HCT116 (cell line): ENCODE measurements around the gene ZFP57. TPM values are rescaled to one million over a fixed set of nuclear protein-coding genes. Genes with fewer than 3 reads are reported as not detected.

ENCODE experiments used
- ATAC-seq: fragments of 200-7000 bp; cut with Tn5 transposase; 2 replicates; pipeline ENCODE4 v1.9.1; 2020; ENCODE audit warnings: mild to moderate bottlenecking, moderate library complexity
- BruUV-seq: library from RNA; stranded (reverse); fragments of 400-500 nt; replicated peaks from 2 replicates; lab custom pipeline; 2021; lab: Mats Ljungman, UMichigan
- CTCF ChIA-PET: fragments of 300-600 bp; sonication (Branson Sonifier 250); formaldehyde crosslinking; loops from one replicate; lab custom pipeline; 2021; ENCODE audit warnings: antibody characterized with exemption; lab: Charles Lee
- POLR2A ChIA-PET: fragments of 300-600, 350-600 bp; sonication (Branson Sonifier 250); formaldehyde crosslinking; loops from one replicate; lab custom pipeline; 2021; ENCODE audit warnings: antibody characterized with exemption; lab: Charles Lee
- RAD21 ChIA-PET, 2 experiments: fragments of 300-600 bp; sonication (Branson Sonifier 250); formaldehyde crosslinking; loops; one replicate each; lab custom pipeline; 2023; ENCODE audit warnings: low total read pairs in 2 of 2; ENCODE audit not compliant: uncharacterized antibody in 2 of 2, unreplicated experiment in 2 of 2, low non-redundant PET in 1 of 2; lab: Charles Lee
- DNase-seq: peaks from one replicate; pipeline ENCODE4 v3.0.0-alpha.2; 2010; ENCODE audit warnings: low read depth, low spot score
- H2AFZ ChIP-seq: fragments of 200-600 bp; shearing (Covaris generic), sonication (generic); 2 replicates; pipeline ENCODE4 v1.6.1; 2017; ENCODE audit warnings: low read depth, mixed run types, mixed read lengths, antibody characterized with exemption, low read length; ENCODE audit not compliant: poor library complexity, severe bottlenecking
- H3K27ac ChIP-seq: 2 replicates; pipeline ENCODE4 v1.5.1; 2012; ENCODE audit warnings: low read depth, low read length
- H3K27me3 ChIP-seq: fragments of 200-600 bp; sonication (generic); 2 replicates; pipeline ENCODE4 v1.6.1; 2016; ENCODE audit warnings: mixed run types, low read length, mixed read lengths; ENCODE audit not compliant: insufficient read depth
- H3K36me3 ChIP-seq, 2 experiments: fragments of 200-500 bp in 1 of 2; fragments of 200-600 bp in 1 of 2; sonication (Bioruptor generic) in 1 of 2; sonication (generic) in 1 of 2; 2 replicates each; pipeline versions ENCODE4 v1.5.1 to v1.6.1; 2014 to 2016; ENCODE audit warnings: low read length in 2 of 2, inconsistent platforms in 1 of 2, mixed read lengths in 1 of 2, mixed run types in 1 of 2; ENCODE audit not compliant: insufficient read depth in 2 of 2, control insufficient read depth in 1 of 2
- H3K4me1 ChIP-seq, 2 experiments: fragments of 200-600 bp in 1 of 2; sonication (generic) in 1 of 2; 2 replicates each; pipeline versions ENCODE4 v1.5.1 to v1.6.1; 2012 to 2017; ENCODE audit warnings: low read length in 2 of 2, inconsistent platforms in 1 of 2, mild to moderate bottlenecking in 1 of 2, mixed read lengths in 1 of 2, mixed run types in 1 of 2, moderate library complexity in 1 of 2; ENCODE audit not compliant: insufficient read depth in 2 of 2, control insufficient read depth in 1 of 2
- H3K4me2 ChIP-seq: fragments of 200-600 bp; sonication (generic); 2 replicates; pipeline ENCODE4 v1.6.1; 2017; ENCODE audit warnings: mixed run types, low read length, mixed read lengths
- H3K4me3 ChIP-seq, 2 experiments: fragments of 200-600 bp in 1 of 2; sonication (generic) in 1 of 2; replicated peaks in 1 of 2; 2 replicates each; pipeline ENCODE4 v1.5.1; 2011 to 2016; ENCODE audit warnings: low read length in 2 of 2, control low read depth in 1 of 2, low read depth in 1 of 2, mild to moderate bottlenecking in 1 of 2, mixed read lengths in 1 of 2, mixed run types in 1 of 2
- H3K79me2 ChIP-seq: fragments of 200-600 bp; sonication (generic); 2 replicates; pipeline ENCODE4 v1.6.1; 2017; ENCODE audit warnings: mild to moderate bottlenecking, mixed run types, low read length, moderate library complexity, mixed read lengths; ENCODE audit not compliant: insufficient read depth
- H3K9ac ChIP-seq: fragments of 200-600 bp; sonication (generic); 2 replicates; pipeline ENCODE4 v1.6.1; 2016; ENCODE audit warnings: low read length, mixed read lengths
- H3K9me2 ChIP-seq: fragments of 200-600 bp; sonication (generic), shearing (Covaris generic); 2 replicates; pipeline ENCODE4 v1.6.1; 2017; ENCODE audit warnings: mixed run types, mild to moderate bottlenecking, moderate library complexity; ENCODE audit not compliant: insufficient read depth
- H3K9me3 ChIP-seq, 2 experiments: fragments of 200-500 bp in 1 of 2; fragments of 200-600 bp in 1 of 2; sonication (Bioruptor generic) in 1 of 2; sonication (generic) in 1 of 2; 2 replicates each; pipeline ENCODE4 v1.6.1; 2014 to 2017; ENCODE audit warnings: low read length in 2 of 2, mixed read lengths in 2 of 2, inconsistent platforms in 1 of 2, low read depth in 1 of 2, mild to moderate bottlenecking in 1 of 2, mixed run types in 1 of 2, moderate library complexity in 1 of 2; ENCODE audit not compliant: control insufficient read depth in 1 of 2, insufficient read depth in 1 of 2
- H4K20me1 ChIP-seq: fragments of 200-600 bp; sonication (generic), shearing (Covaris generic); 2 replicates; pipeline ENCODE4 v1.6.1; 2017; ENCODE audit warnings: mixed run types, mild to moderate bottlenecking, moderate library complexity; ENCODE audit not compliant: insufficient read depth
- CEBPB ChIP-seq: IDR thresholded peaks from 2 replicates; pipeline ENCODE4 v1.6.1; 2012; ENCODE audit warnings: low read depth
- EGR1 ChIP-seq: IDR thresholded peaks from 2 replicates; pipeline ENCODE4 v1.6.1; 2012; ENCODE audit warnings: low read depth
- ELF1 ChIP-seq: IDR thresholded peaks from 2 replicates; pipeline ENCODE4 v1.6.1; 2012; ENCODE audit warnings: low read depth, borderline replicate concordance
- EZH2 ChIP-seq: fragments of 200-600 bp; sonication (generic); IDR thresholded peaks from 2 replicates; pipeline ENCODE4 v1.6.1; 2017; ENCODE audit warnings: antibody characterized with exemption, mixed run types
- EZH2phosphoT487 ChIP-seq: fragments of 200-600 bp; IDR thresholded peaks from 2 replicates; pipeline ENCODE4 v1.6.1; 2018; ENCODE audit warnings: antibody characterized with exemption, borderline replicate concordance
- JUND ChIP-seq: IDR thresholded peaks from 2 replicates; pipeline ENCODE4 v1.6.1; 2012
- POLR2A ChIP-seq: IDR thresholded peaks from 2 replicates; pipeline ENCODE4 v1.7.0; 2011; ENCODE audit warnings: borderline replicate concordance; ENCODE audit not compliant: insufficient read depth, insufficient read length; ENCODE audit errors: extremely low read depth
- SIN3A ChIP-seq: IDR thresholded peaks from 2 replicates; pipeline ENCODE4 v1.6.1; 2012; ENCODE audit warnings: low read depth
- SP1 ChIP-seq: IDR thresholded peaks from 2 replicates; pipeline ENCODE4 v1.6.1; 2012; ENCODE audit warnings: low read depth
- SRF ChIP-seq: IDR thresholded peaks from 2 replicates; pipeline ENCODE4 v1.6.1; 2012; ENCODE audit warnings: low read depth
- TCF7L2 ChIP-seq: IDR thresholded peaks from 2 replicates; pipeline ENCODE4 v1.7.0; 2011; ENCODE audit warnings: borderline replicate concordance, inconsistent platforms; ENCODE audit not compliant: insufficient read depth, insufficient read length; ENCODE audit errors: extremely low read depth
- ZNF274 ChIP-seq: fragments of 200-500 bp; sonication (Bioruptor generic); IDR thresholded peaks from 2 replicates; pipeline ENCODE4 v1.6.1; 2014; ENCODE audit warnings: mild to moderate bottlenecking, low read depth, low read length, inconsistent platforms
- intact Hi-C: fragments of 100-400 bp; cut with micrococcal nuclease; formaldehyde crosslinking; loops from 2 replicates; pipeline ENCODE4 v1.10.0; 2022
- total RNA-seq: library from RNA; stranded (reverse); gene quantifications from one replicate; pipeline ENCODE4 v1.2.1, GENCODE V29; 2021; ENCODE audit not compliant: unreplicated experiment
- TF ChIP-seq, protein P1 (sequence below), 3 experiments: fragments of 200-600 bp in 1 of 3; sonication (generic) in 1 of 3; IDR thresholded peaks in 2 of 3; conservative IDR thresholded peaks in 1 of 3; 2 replicates each; pipeline ENCODE4 v1.5.1; 2012 to 2017; ENCODE audit warnings: low read depth in 2 of 3, low read length in 2 of 3, antibody characterized with exemption in 1 of 3, borderline replicate concordance in 1 of 3, control low read depth in 1 of 3, mild to moderate bottlenecking in 1 of 3, mixed read lengths in 1 of 3, mixed run types in 1 of 3, moderate library complexity in 1 of 3; ENCODE audit not compliant: insufficient read depth in 1 of 3
- TF ChIP-seq, protein P2 (sequence below): IDR thresholded peaks from 2 replicates; pipeline ENCODE4 v1.6.1; 2012; ENCODE audit warnings: low read depth
- TF ChIP-seq, protein P3 (sequence below): IDR thresholded peaks from 2 replicates; pipeline ENCODE4 v1.6.1; 2011; ENCODE audit warnings: mild to moderate bottlenecking, low read length, moderate library complexity; ENCODE audit not compliant: insufficient replicate concordance; ENCODE audit errors: extremely low read depth

Gene ZFP57
- total RNA-seq, 1 experiment from 2014 or later: not detected

DNA sequence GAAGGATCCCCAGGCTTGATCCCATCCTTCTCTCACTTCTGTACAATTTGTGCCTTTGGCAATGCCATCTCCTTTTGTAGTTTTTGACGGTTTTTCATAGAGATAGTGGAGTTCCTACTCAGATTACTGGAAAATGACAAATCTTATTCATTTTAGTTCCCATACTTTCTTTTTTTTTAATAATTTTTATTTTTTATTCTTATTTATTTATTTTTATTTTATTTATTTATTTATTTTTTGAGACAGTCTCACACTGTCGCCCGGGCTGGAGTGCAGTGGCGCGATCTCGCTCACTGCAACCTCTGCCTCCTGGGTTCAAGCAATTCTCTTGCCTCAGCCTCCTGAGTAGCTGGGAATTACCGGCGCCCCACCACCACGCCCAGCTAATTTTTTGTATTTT, 43.7 kb downstream of the ZFP57 start:
- no peaks in the 10 kb centered on the region for H3K79me2 ChIP-seq
- H3K27me3 ChIP-seq: no peaks in the 10 kb centered on the region
- RAD21 ChIA-PET: no interaction called here
- POLR2A ChIA-PET: no interaction called here
- no peaks in the 10 kb centered on the region for H3K9me3 ChIP-seq
- intact Hi-C loops: no loop called here
- H3K4me3 ChIP-seq: no peak overlapping the region
- H3K9me2 ChIP-seq: no peaks in the 10 kb centered on the region
- H3K9ac ChIP-seq: no peak overlapping the region
- no peak overlapping the region for H3K4me2 ChIP-seq
- no TSS peak for BruUV-seq
- H4K20me1 ChIP-seq: no peaks in the 10 kb centered on the region
- no peak for ATAC-seq
- CTCF ChIA-PET: interaction anchor here (6.0 kb wide), 1 partner anchor 13 kb away, joined by 35 read pairs; no protein-coding TSS in a partner anchor
- TF ChIP-seq ZNF274: no peak
- TF ChIP-seq, protein P1, sequence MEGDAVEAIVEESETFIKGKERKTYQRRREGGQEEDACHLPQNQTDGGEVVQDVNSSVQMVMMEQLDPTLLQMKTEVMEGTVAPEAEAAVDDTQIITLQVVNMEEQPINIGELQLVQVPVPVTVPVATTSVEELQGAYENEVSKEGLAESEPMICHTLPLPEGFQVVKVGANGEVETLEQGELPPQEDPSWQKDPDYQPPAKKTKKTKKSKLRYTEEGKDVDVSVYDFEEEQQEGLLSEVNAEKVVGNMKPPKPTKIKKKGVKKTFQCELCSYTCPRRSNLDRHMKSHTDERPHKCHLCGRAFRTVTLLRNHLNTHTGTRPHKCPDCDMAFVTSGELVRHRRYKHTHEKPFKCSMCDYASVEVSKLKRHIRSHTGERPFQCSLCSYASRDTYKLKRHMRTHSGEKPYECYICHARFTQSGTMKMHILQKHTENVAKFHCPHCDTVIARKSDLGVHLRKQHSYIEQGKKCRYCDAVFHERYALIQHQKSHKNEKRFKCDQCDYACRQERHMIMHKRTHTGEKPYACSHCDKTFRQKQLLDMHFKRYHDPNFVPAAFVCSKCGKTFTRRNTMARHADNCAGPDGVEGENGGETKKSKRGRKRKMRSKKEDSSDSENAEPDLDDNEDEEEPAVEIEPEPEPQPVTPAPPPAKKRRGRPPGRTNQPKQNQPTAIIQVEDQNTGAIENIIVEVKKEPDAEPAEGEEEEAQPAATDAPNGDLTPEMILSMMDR (IDR thresholded peaks at IDR 0.05 in 2 of 3, conservative IDR thresholded peaks at IDR 0.05 in 1 of 3; ENCODE audit: borderline replicate concordance in 1 of 3, insufficient read depth in 1 of 3, low read depth in 2 of 3, low read length in 2 of 3): no peak
- no peak for TF ChIP-seq JUND
- TF ChIP-seq CEBPB: no peak
- TF ChIP-seq SRF: no peak
- no peak for TF ChIP-seq SIN3A
- TF ChIP-seq POLR2A: no peak
- no peak for TF ChIP-seq SP1
- TF ChIP-seq EZH2: no peak
- TF ChIP-seq ELF1: no peak
- TF ChIP-seq, protein P2, sequence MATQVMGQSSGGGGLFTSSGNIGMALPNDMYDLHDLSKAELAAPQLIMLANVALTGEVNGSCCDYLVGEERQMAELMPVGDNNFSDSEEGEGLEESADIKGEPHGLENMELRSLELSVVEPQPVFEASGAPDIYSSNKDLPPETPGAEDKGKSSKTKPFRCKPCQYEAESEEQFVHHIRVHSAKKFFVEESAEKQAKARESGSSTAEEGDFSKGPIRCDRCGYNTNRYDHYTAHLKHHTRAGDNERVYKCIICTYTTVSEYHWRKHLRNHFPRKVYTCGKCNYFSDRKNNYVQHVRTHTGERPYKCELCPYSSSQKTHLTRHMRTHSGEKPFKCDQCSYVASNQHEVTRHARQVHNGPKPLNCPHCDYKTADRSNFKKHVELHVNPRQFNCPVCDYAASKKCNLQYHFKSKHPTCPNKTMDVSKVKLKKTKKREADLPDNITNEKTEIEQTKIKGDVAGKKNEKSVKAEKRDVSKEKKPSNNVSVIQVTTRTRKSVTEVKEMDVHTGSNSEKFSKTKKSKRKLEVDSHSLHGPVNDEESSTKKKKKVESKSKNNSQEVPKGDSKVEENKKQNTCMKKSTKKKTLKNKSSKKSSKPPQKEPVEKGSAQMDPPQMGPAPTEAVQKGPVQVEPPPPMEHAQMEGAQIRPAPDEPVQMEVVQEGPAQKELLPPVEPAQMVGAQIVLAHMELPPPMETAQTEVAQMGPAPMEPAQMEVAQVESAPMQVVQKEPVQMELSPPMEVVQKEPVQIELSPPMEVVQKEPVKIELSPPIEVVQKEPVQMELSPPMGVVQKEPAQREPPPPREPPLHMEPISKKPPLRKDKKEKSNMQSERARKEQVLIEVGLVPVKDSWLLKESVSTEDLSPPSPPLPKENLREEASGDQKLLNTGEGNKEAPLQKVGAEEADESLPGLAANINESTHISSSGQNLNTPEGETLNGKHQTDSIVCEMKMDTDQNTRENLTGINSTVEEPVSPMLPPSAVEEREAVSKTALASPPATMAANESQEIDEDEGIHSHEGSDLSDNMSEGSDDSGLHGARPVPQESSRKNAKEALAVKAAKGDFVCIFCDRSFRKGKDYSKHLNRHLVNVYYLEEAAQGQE: no peak
- TF ChIP-seq, protein P3, sequence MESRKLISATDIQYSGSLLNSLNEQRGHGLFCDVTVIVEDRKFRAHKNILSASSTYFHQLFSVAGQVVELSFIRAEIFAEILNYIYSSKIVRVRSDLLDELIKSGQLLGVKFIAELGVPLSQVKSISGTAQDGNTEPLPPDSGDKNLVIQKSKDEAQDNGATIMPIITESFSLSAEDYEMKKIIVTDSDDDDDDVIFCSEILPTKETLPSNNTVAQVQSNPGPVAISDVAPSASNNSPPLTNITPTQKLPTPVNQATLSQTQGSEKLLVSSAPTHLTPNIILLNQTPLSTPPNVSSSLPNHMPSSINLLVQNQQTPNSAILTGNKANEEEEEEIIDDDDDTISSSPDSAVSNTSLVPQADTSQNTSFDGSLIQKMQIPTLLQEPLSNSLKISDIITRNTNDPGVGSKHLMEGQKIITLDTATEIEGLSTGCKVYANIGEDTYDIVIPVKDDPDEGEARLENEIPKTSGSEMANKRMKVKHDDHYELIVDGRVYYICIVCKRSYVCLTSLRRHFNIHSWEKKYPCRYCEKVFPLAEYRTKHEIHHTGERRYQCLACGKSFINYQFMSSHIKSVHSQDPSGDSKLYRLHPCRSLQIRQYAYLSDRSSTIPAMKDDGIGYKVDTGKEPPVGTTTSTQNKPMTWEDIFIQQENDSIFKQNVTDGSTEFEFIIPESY: no peak
- no peak for TF ChIP-seq TCF7L2
- TF ChIP-seq EZH2phosphoT487: no peak
- TF ChIP-seq EGR1: no peak
- DNase-seq: no peak
- no peak overlapping the region for H3K27ac ChIP-seq
- H3K36me3 ChIP-seq: no peaks in the 10 kb centered on the region
- peaks cover 7 to 18% of the 10 kb centered on the region in 2 experiments; a peak in 3 of 4 replicates for H3K4me1 ChIP-seq
- H2AFZ ChIP-seq: no peak overlapping the region
